Measurements from ENCODE around the gene GPRIN3.
"Not testable (repeated sequence)": the region's sequence is repeated elsewhere in the genome, so short reads cannot be mapped to it uniquely, and the experiment has no call there.

GPRIN3 gene

GRCh38 chr4:89203902-89204301, 103.7 kb downstream of the GPRIN3 start:
- no peaks in the 10 kb centered on the region for H3K27me3 ChIP-seq (ENCODE audit: low read depth, low read length)
- no peaks in the 10 kb centered on the region for H4K20me1 ChIP-seq (ENCODE audit: insufficient read depth, low read length)
- no peak overlapping the region for H2AFZ ChIP-seq (ENCODE audit: low read depth, low read length)
- H3K27ac ChIP-seq (ENCODE audit: low read length), result no peak overlapping the region
- H3K9me3 ChIP-seq (ENCODE audit: insufficient read depth, low read length), result no peaks in the 10 kb centered on the region
- no peak overlapping the region for H3K4me3 ChIP-seq (ENCODE audit: low read length)
- no peak overlapping the region for H3K4me2 ChIP-seq (ENCODE audit: low read length)
- no peaks in the 10 kb centered on the region for H3K4me1 ChIP-seq (ENCODE audit: low read length)
- TF ChIP-seq, protein P1, sequence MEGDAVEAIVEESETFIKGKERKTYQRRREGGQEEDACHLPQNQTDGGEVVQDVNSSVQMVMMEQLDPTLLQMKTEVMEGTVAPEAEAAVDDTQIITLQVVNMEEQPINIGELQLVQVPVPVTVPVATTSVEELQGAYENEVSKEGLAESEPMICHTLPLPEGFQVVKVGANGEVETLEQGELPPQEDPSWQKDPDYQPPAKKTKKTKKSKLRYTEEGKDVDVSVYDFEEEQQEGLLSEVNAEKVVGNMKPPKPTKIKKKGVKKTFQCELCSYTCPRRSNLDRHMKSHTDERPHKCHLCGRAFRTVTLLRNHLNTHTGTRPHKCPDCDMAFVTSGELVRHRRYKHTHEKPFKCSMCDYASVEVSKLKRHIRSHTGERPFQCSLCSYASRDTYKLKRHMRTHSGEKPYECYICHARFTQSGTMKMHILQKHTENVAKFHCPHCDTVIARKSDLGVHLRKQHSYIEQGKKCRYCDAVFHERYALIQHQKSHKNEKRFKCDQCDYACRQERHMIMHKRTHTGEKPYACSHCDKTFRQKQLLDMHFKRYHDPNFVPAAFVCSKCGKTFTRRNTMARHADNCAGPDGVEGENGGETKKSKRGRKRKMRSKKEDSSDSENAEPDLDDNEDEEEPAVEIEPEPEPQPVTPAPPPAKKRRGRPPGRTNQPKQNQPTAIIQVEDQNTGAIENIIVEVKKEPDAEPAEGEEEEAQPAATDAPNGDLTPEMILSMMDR (IDR thresholded peaks at IDR 0.05; ENCODE audit: low read depth, low read length), result no peak
- no peaks in the 10 kb centered on the region for H3K79me2 ChIP-seq (ENCODE audit: low read length)
- H3K36me3 ChIP-seq (replicated peaks; ENCODE audit: low read depth, low read length), result no peaks in the 10 kb centered on the region
- no peak overlapping the region for H3K9ac ChIP-seq (ENCODE audit: low read length)

GRCh38 chr4:89199394-89199793, 108.2 kb downstream of the GPRIN3 start:
- not testable (repeated sequence) for H3K36me3 ChIP-seq (replicated peaks; ENCODE audit: low read depth, low read length); H3K27ac ChIP-seq (ENCODE audit: low read length); H2AFZ ChIP-seq (ENCODE audit: low read depth, low read length); H3K9me3 ChIP-seq (ENCODE audit: insufficient read depth, low read length); H3K4me3 ChIP-seq (ENCODE audit: low read length); H3K9ac ChIP-seq (ENCODE audit: low read length); H4K20me1 ChIP-seq (ENCODE audit: insufficient read depth, low read length); H3K4me2 ChIP-seq (ENCODE audit: low read length); H3K79me2 ChIP-seq (ENCODE audit: low read length); H3K27me3 ChIP-seq (ENCODE audit: low read depth, low read length); H3K4me1 ChIP-seq (ENCODE audit: low read length)

DNA sequence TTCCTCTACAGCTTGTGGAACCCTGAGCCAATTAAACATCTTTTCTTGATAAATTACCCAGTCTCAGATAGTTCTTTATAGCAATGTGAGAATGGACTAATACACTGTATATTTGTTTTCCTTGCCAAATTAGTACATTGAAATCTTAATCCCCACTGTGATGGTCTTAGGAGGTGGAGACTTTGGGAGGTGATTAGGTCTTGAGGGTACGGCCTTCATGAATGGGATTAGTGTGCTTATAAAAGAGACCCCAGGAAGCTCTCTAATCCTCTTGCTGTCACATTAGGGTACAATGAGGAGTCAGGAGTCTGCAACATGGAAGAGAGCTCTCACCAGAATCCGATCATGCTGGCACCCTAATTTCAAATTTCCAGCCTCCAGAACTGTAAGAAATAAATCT, 109.7 kb downstream of the GPRIN3 start:
- Histone ChIP-seq H3K27ac (ENCODE audit: low read length) (no peak overlapping the region), H3K4me2 (ENCODE audit: low read length) (no peak overlapping the region), H3K4me1 (ENCODE audit: low read length) (peaks cover 9% of the 10 kb centered on the region; the same call in 1 of the 2 replicates), H4K20me1 (ENCODE audit: insufficient read depth, low read length) (no peaks in the 10 kb centered on the region), H3K27me3 (ENCODE audit: low read depth, low read length) (no peaks in the 10 kb centered on the region), H3K4me3 (ENCODE audit: low read length) (no peak overlapping the region), H3K9ac (ENCODE audit: low read length) (no peak overlapping the region), H2AFZ (ENCODE audit: low read depth, low read length) (no peak overlapping the region), H3K9me3 (ENCODE audit: insufficient read depth, low read length) (no peaks in the 10 kb centered on the region), H3K36me3 (replicated peaks; ENCODE audit: low read depth, low read length) (no peaks in the 10 kb centered on the region), H3K79me2 (ENCODE audit: low read length) (no peaks in the 10 kb centered on the region)
- TF ChIP-seq, protein P1 (IDR thresholded peaks at IDR 0.05; ENCODE audit: low read depth, low read length), result no peak
- no peak for TF ChIP-seq EZH2phosphoT487 (IDR thresholded peaks at IDR 0.05; ENCODE audit: low read depth)

DNA sequence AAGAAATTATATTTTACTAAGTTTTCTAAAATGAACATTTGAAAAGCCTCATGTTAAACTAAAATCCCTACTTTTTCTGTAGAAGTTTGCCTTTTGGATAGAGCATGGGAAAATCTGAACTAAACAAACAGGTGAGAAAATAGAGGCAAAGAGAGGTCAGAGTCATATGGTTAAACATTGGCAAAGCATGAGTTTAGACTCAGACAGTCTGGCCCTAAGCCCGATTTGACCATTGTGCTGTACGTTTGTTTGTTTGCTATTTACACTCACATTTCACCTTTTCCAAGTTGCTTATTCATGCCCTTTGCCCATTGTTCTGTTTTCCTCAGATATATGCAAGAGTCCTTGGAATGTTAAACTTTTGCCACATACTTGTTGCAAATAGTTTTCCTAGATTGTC, 110.9 kb downstream of the GPRIN3 start:
- no peaks in the 10 kb centered on the region for H4K20me1 ChIP-seq (ENCODE audit: insufficient read depth, low read length)
- no peaks in the 10 kb centered on the region for H3K9me3 ChIP-seq (ENCODE audit: insufficient read depth, low read length)
- H2AFZ ChIP-seq (ENCODE audit: low read depth, low read length), result no peak overlapping the region
- no peaks in the 10 kb centered on the region for H3K36me3 ChIP-seq (replicated peaks; ENCODE audit: low read depth, low read length)
- no peak overlapping the region for H3K4me2 ChIP-seq (ENCODE audit: low read length)
- H3K27me3 ChIP-seq (ENCODE audit: low read depth, low read length), result no peaks in the 10 kb centered on the region
- H3K4me1 ChIP-seq (ENCODE audit: low read length), result peaks cover 9% of the 10 kb centered on the region; the same call in 1 of the 2 replicates
- no peak overlapping the region for H3K4me3 ChIP-seq (ENCODE audit: low read length)
- no peak overlapping the region for H3K9ac ChIP-seq (ENCODE audit: low read length)
- no peak overlapping the region for H3K27ac ChIP-seq (ENCODE audit: low read length)
- H3K79me2 ChIP-seq (ENCODE audit: low read length), result no peaks in the 10 kb centered on the region
- no peak for TF ChIP-seq EZH2phosphoT487 (IDR thresholded peaks at IDR 0.05; ENCODE audit: low read depth)

- H3K79me2 ChIP-seq (ENCODE audit: low read length), result no peaks in the 10 kb centered on the region
- H3K4me1 ChIP-seq (ENCODE audit: low read length), result peaks cover 9% of the 10 kb centered on the region; the same call in 1 of the 2 replicates
- no peak overlapping the region for H3K4me2 ChIP-seq (ENCODE audit: low read length)
- H3K27me3 ChIP-seq (ENCODE audit: low read depth, low read length), result no peaks in the 10 kb centered on the region
- H3K9me3 ChIP-seq (ENCODE audit: insufficient read depth, low read length), result no peaks in the 10 kb centered on the region
- H4K20me1 ChIP-seq (ENCODE audit: insufficient read depth, low read length), result no peaks in the 10 kb centered on the region
- H3K27ac ChIP-seq (ENCODE audit: low read length), result no peak overlapping the region
- no peaks in the 10 kb centered on the region for H3K36me3 ChIP-seq (replicated peaks; ENCODE audit: low read depth, low read length)
- TF ChIP-seq, protein P1 (IDR thresholded peaks at IDR 0.05; ENCODE audit: low read depth, low read length), result no peak
- no peak for TF ChIP-seq EZH2phosphoT487 (IDR thresholded peaks at IDR 0.05; ENCODE audit: low read depth)
- no peak overlapping the region for H2AFZ ChIP-seq (ENCODE audit: low read depth, low read length)
- H3K4me3 ChIP-seq (ENCODE audit: low read length), result no peak overlapping the region
- no peak overlapping the region for H3K9ac ChIP-seq (ENCODE audit: low read length)
Observed at GRCh38 chr4:89196056-89196674, 111.4 kb downstream of the GPRIN3 start.

Measured in OCI-LY3 (cell line).